A549 (cell line): Measurements from ENCODE around the gene VPS26B. TPM values are rescaled to one million over a fixed set of nuclear protein-coding genes. Genes with fewer than 3 reads are reported as not detected.
"Not testable (repeated sequence)": the region's sequence is repeated elsewhere in the genome, so short reads cannot be mapped to it uniquely, and the experiment has no call there.

Experiments
- ATAC-seq, 2 experiments: fragments of 200-7000 bp in 1 of 2; fragments of >200 bp in 1 of 2; cut with Nextera tagmentation in 1 of 2; cut with Tn5 transposase in 1 of 2; 3 replicates each; pipeline versions ENCODE4 v1.8.0 to v1.9.1; 2018 to 2020; ENCODE audit warnings: mild to moderate bottlenecking in 1 of 2, moderate library complexity in 1 of 2
- CTCF ChIA-PET: fragments of 300-600 bp; sonication (Branson Sonifier 250); formaldehyde crosslinking; extraction: SDS; loops from one replicate; lab custom pipeline; 2021; ENCODE audit warnings: antibody characterized with exemption, inconsistent platforms; lab: Yijun Ruan, JAX
- POLR2A ChIA-PET: fragments of 350-600 bp; formaldehyde crosslinking; extraction: SDS; loops from one replicate; lab custom pipeline; 2021; ENCODE audit warnings: antibody characterized with exemption, inconsistent platforms; lab: Yijun Ruan, JAX
- DNase-seq, 2 experiments: peaks; one replicate each; pipeline versions ENCODE4 v3.0.0 to v3.0.0-alpha.2; 2011 to 2016; ENCODE audit warnings: low read depth in 1 of 2, low spot score in 1 of 2
- FAIRE-seq: peaks from 2 replicates; lab custom pipeline; 2011; peaks lifted over from hg19 to GRCh38; lab: Jason Lieb, UNC
- H3K27ac ChIP-seq, 2 experiments: fragments of >200 bp; sonication (Bioruptor Twin); formaldehyde crosslinking; 3 replicates each; pipeline ENCODE4 v1.5.1; 2016 to 2017
- H3K4me1 ChIP-seq: fragments of >200 bp; sonication (Bioruptor Twin); formaldehyde crosslinking; 3 replicates; pipeline ENCODE4 v1.6.1; 2016
- H3K4me2 ChIP-seq: fragments of >200 bp; sonication (Bioruptor Twin); formaldehyde crosslinking; 3 replicates; pipeline ENCODE4 v1.6.1; 2016
- H3K4me3 ChIP-seq: fragments of >200 bp; sonication (Bioruptor Twin); formaldehyde crosslinking; 3 replicates; pipeline ENCODE4 v1.5.1; 2016
- H3K9me3 ChIP-seq: fragments of >200 bp; sonication (Bioruptor Twin); formaldehyde crosslinking; 3 replicates; pipeline ENCODE4 v1.6.1; 2016
- ATOH8 ChIP-seq: fragments of 250-450 bp; sonication (Bioruptor Pico); IDR thresholded peaks from 2 replicates; pipeline ENCODE4 v1.5.0; 2020; ENCODE audit warnings: low read depth, mild to moderate bottlenecking, moderate library complexity
- BCL3 ChIP-seq: fragments of >200 bp; sonication (Bioruptor Twin); formaldehyde crosslinking; IDR thresholded peaks from 3 replicates; pipeline ENCODE4 v1.6.1; 2016
- CBX8 ChIP-seq: fragments of 200-600 bp; sonication (generic); IDR thresholded peaks from 2 replicates; pipeline ENCODE4 v1.6.1; 2016
- CEBPB ChIP-seq, 2 experiments: fragments of >200 bp in 1 of 2; sonication (Bioruptor Twin) in 1 of 2; formaldehyde crosslinking in 1 of 2; IDR thresholded peaks; 2 replicates each; pipeline ENCODE4 v1.6.1; 2012 to 2016
- EHMT2 ChIP-seq: fragments of 200-600 bp; sonication (generic); IDR thresholded peaks from 2 replicates; pipeline ENCODE4 v1.6.1; 2016; ENCODE audit warnings: antibody characterized with exemption, low read depth, mild to moderate bottlenecking, moderate library complexity
- ESRRA ChIP-seq: fragments of 150-350 bp; IDR thresholded peaks from 2 replicates; pipeline ENCODE4 v1.6.1; 2014; ENCODE audit warnings: mild to moderate bottlenecking, low read length, borderline replicate concordance
- JUNB ChIP-seq: fragments of >200 bp; sonication (Bioruptor Twin); formaldehyde crosslinking; IDR thresholded peaks from 2 replicates; pipeline ENCODE4 v1.6.1; 2016
- KDM1A ChIP-seq: fragments of 200-600 bp; sonication (generic); IDR thresholded peaks from 2 replicates; pipeline ENCODE4 v1.6.1; 2016; ENCODE audit warnings: low read depth, mild to moderate bottlenecking
- MAZ ChIP-seq: fragments of 150-350 bp; IDR thresholded peaks from 2 replicates; pipeline ENCODE4 v1.6.1; 2014; ENCODE audit warnings: antibody characterized with exemption, low read depth, low read length, borderline replicate concordance
- NFE2L2 ChIP-seq: fragments of 150-350 bp; conservative IDR thresholded peaks from 2 replicates; pipeline ENCODE4 v1.6.1; 2014; ENCODE audit warnings: low read length
- PBX3 ChIP-seq: IDR thresholded peaks from 2 replicates; pipeline ENCODE4 v1.6.1; 2012
- POLR2A ChIP-seq: IDR thresholded peaks from 2 replicates; pipeline ENCODE4 v1.6.1; 2012; ENCODE audit warnings: mild to moderate bottlenecking, low read length
- RNF2 ChIP-seq: fragments of 200-600 bp; sonication (generic); IDR thresholded peaks from 2 replicates; pipeline ENCODE4 v1.6.1; 2016; ENCODE audit warnings: low read depth, mild to moderate bottlenecking, antibody characterized with exemption, moderate library complexity, borderline replicate concordance
- SMC3 ChIP-seq: fragments of >200 bp; sonication (Bioruptor Twin); formaldehyde crosslinking; IDR thresholded peaks from 3 replicates; pipeline ENCODE4 v1.6.1; 2018; ENCODE audit warnings: inconsistent platforms
- TFCP2L1 ChIP-seq: fragments of 250-450 bp; sonication (Bioruptor Pico); IDR thresholded peaks from 2 replicates; pipeline ENCODE4 v1.5.0; 2021; ENCODE audit warnings: mild to moderate bottlenecking
- ZC3H11A ChIP-seq: fragments of 450-650 bp; IDR thresholded peaks from 2 replicates; pipeline ENCODE4 v1.6.1; 2014; ENCODE audit warnings: antibody characterized with exemption, mild to moderate bottlenecking
- WGBS: methylation state at CpG from one replicate; pipeline ENCODE4 v1.1.6; 2017; ENCODE audit errors: missing lambda C conversion rate; 5-methylcytosine and 5-hydroxymethylcytosine counted together
- polyA plus RNA-seq, 4 experiments: library from polyadenylated mRNA; depleted of rRNA in 3 of 4; stranded (reverse); fragments of >200 nt; fragmentation: RNase III in 1 of 4; extraction: RNeasy Plus Mini Kit Qiagen cat#74134 plus additional on column Dnase treatment in 1 of 4; gene quantifications; 2 replicates in 3 of 4; 3 replicates in 1 of 4; pipeline ENCODE4 v1.2.3, GENCODE V29; 2011 to 2017
- TF ChIP-seq, protein P1 (sequence below): fragments of >200 bp; sonication (Bioruptor Twin); formaldehyde crosslinking; IDR thresholded peaks from 2 replicates; pipeline ENCODE4 v1.6.1; 2016

VPS26B gene
- polyA plus RNA-seq, 2 of the 4 experiments (the other 2 are of a cell fraction): 19.2 to 25.7 TPM

GRCh38 chr11:134283461-134284230 lies 59.2 kb downstream of the VPS26B start:
- 47% methylated on average over 12 of the region's 16 CpGs for WGBS
- CTCF ChIA-PET: interaction anchor here (0.6 kb wide), 1 partner anchor 206 kb away, joined by 4 read pairs; no protein-coding TSS in a partner anchor
- Histone ChIP-seq H3K9me3 (no peaks in the 10 kb centered on the region), H3K4me2 (no peak overlapping the region), H3K27ac (no peak overlapping the region), H3K4me1 (no peaks in the 10 kb centered on the region), H3K4me3 (no peak overlapping the region)
- POLR2A ChIA-PET: no interaction called here
- no peak for ATAC-seq
- TF ChIP-seq RNF2: no peak
- FAIRE-seq: no peak
- DNase-seq: no peak

DNA sequence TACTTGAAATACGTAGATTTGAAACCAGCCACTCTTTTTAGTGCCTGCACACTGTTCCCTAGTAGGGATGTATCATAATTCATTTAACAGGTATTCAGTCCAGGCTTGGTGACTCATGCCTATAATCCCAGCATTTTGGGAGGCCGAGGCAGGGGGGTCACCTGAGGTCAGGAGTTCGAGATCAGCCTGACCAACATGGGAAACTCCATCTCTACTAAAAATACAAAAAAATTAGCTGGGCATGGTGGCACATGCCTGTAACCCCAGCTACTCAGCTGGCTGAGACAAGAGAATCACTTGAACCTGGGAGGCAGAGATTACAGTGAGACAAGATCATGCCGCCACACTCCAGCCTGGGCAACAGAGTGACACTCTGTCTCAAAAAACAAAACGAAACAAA lies 59.9 kb downstream of the VPS26B start:
- H3K4me1 ChIP-seq, DNase-seq, H3K4me2 ChIP-seq, H3K27ac ChIP-seq, FAIRE-seq, H3K4me3 ChIP-seq, ATAC-seq, H3K9me3 ChIP-seq, POLR2A ChIA-PET: not testable (repeated sequence)
- CTCF ChIA-PET: interaction anchor here (0.6 kb wide), 1 partner anchor 207 kb away, joined by 4 read pairs; no protein-coding TSS in a partner anchor
- 39% methylated on average over 5 of the region's 5 CpGs for WGBS

DNA sequence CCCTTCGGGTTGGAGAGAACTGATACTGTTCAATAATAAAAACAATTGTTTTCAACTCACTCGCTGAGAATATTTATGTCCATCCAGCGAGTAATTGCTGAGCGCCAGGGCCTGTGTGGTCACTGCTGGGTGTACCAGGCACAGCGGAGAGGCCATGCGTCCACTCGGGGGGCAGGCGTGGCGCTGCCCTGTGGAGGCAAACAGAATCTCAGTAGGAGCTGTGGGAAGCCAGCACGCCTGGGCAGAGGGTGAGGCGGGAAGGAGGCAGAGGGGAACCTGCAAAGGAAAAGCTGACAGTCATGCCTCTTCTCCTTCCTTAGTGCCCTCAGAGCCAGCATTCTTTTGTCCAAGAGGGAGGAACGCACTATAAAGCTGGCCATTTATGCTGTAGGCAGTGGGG lies 63.1 kb downstream of the VPS26B start:
- ATAC-seq (no peak), DNase-seq (no peak), FAIRE-seq (no peak)
- Histone ChIP-seq H3K9me3 (no peaks in the 10 kb centered on the region), H3K4me3 (no peak overlapping the region), H3K27ac (no peak overlapping the region), H3K4me2 (no peak overlapping the region), H3K4me1 (no peaks in the 10 kb centered on the region)
- no peak for TF ChIP-seq PBX3
- no peak for TF ChIP-seq MAZ
- no peak for TF ChIP-seq BCL3
- TF ChIP-seq CEBPB (IDR thresholded peaks at IDR 0.05): no peak
- TF ChIP-seq NFE2L2: no peak
- no peak for TF ChIP-seq JUNB
- no peak for TF ChIP-seq SMC3
- TF ChIP-seq ESRRA: no peak
- no peak for TF ChIP-seq TFCP2L1 (CRISPR knock-in tag)
- no peak for TF ChIP-seq POLR2A
- TF ChIP-seq EHMT2: no peak
- TF ChIP-seq ZC3H11A: no peak
- TF ChIP-seq CBX8: no peak
- no peak for TF ChIP-seq ATOH8 (CRISPR knock-in tag)
- no peak for TF ChIP-seq KDM1A
- CTCF ChIA-PET: interaction anchor here (0.5 kb wide), 1 partner anchor 124 kb away, joined by 3 read pairs; no protein-coding TSS in a partner anchor
- 67% methylated on average over 12 of the region's 12 CpGs for WGBS
- POLR2A ChIA-PET: no interaction called here

GRCh38 chr11:134288486-134288885 lies 64.0 kb downstream of the VPS26B start:
- ChIA-PET CTCF (no interaction called here), POLR2A (no interaction called here)
- Histone ChIP-seq H3K4me2 (no peak overlapping the region), H3K4me3 (no peak overlapping the region), H3K27ac (no peak overlapping the region), H3K4me1 (no peaks in the 10 kb centered on the region), H3K9me3 (no peaks in the 10 kb centered on the region)
- WGBS: 78% methylated on average over 10 of the region's 13 CpGs
- ATAC-seq: no peak
- no peak for FAIRE-seq
- TF ChIP-seq, protein P1, sequence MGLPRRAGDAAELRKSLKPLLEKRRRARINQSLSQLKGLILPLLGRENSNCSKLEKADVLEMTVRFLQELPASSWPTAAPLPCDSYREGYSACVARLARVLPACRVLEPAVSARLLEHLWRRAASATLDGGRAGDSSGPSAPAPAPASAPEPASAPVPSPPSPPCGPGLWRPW: no peak
- TF ChIP-seq NFE2L2: no peak
- no peak for TF ChIP-seq BCL3
- DNase-seq: no peak
